Panc1 (cell line): ENCODE results near the gene CDH23.

ENCODE experiments used
- CTCF ChIP-seq: fragments of 450-650 bp; IDR thresholded peaks from 2 replicates; pipeline ENCODE4 v1.5.1; 2017; ENCODE audit warnings: mild to moderate bottlenecking
- POLR2AphosphoS5 ChIP-seq: IDR thresholded peaks from 2 replicates; pipeline ENCODE4 v1.6.1; 2012; ENCODE audit warnings: mild to moderate bottlenecking, low read depth, low read length, moderate library complexity
- SIN3A ChIP-seq: IDR thresholded peaks from 2 replicates; pipeline ENCODE4 v1.6.1; 2012; ENCODE audit warnings: low read depth, mild to moderate bottlenecking, low read length, moderate library complexity, borderline replicate concordance; ENCODE audit not compliant: insufficient read depth

GRCh38 chr10:71573562-71574518 is 177.1 kb downstream of the CDH23 start:
- TF ChIP-seq CTCF (no peak), POLR2AphosphoS5 (no peak), SIN3A (no peak)
